ENCODE measurements around the gene PHF8. TPM values are rescaled to one million over a fixed set of nuclear protein-coding genes. Genes with fewer than 3 reads are reported as not detected.

PHF8 gene
- total and polyA plus RNA-seq, 9 of the 15 experiments (the other 6 are each of a cell fraction or from before 2014, with no cell fraction given): 2.5 to 25.7 (median 12.1) TPM

DNA sequence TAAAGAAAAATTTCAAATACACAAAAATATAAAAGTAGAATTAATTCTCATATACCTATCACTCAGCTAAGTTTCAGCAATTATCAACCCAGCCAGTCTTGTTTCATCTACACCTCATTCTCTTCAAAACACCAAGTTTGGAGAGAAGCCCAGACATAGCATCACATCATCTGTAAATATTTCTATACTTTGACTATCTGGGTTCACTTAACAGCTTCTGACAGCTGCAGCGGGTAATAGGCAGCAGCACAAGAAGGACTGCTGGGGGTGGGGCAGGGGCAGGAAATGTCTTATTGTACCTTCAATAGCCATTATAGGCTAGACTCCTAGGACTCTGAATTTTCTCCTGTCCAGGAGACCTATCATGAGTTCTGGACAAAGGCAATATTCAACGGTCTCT, 54.1 kb downstream of the PHF8 start (continued):
- TF ChIP-seq BCLAF1 (IDR thresholded peaks at IDR 0.05; ENCODE audit: borderline replicate concordance in 1 of 2, control insufficient read depth in 1 of 2, low read depth in 2 of 2, low read length in 1 of 2) (no peak), MCM7 (IDR thresholded peaks at IDR 0.05) (no peak), BRCA1 (IDR thresholded peaks at IDR 0.05) (no peak), BRCA1 (CRISPR knock-in tag; IDR thresholded peaks at IDR 0.05) (no peak)

DNA sequence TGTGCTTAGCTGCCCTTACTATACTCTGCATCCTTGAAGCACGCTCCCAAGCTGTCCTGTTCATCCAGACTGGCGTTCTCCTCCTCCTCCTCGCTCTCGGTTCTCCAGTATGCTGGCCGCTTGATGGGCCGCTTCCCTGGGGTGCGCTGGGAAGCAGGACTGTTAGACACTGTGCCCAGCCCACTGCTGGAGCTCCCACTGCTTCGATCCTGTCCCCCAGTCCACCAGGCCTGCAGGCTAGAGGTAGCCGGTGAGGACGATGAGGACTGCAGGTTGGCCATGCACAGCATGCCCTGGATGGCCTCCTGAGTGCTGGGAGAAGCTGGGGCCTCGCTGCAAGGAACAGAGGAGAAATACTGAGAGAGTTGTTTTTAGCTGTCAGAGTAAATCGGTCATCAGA, 59.4 kb downstream of the PHF8 start:
- intact Hi-C loops (cut with micrococcal nuclease): no loop called here
- H3K9me1 ChIP-seq (ENCODE audit: control insufficient read depth, insufficient read depth, low read length): no peaks in the 10 kb centered on the region
- no peak for ATAC-seq
- TF ChIP-seq MAFF (IDR thresholded peaks at IDR 0.05; ENCODE audit: low read length) (no peak), HMG20B (CRISPR knock-in tag; IDR thresholded peaks at IDR 0.05) (no peak), HIVEP1 (CRISPR knock-in tag; IDR thresholded peaks at IDR 0.05) (no peak), USF2 (CRISPR knock-in tag; IDR thresholded peaks at IDR 0.05) (no peak), TRIM24 (IDR thresholded peaks at IDR 0.05) (no peak), NR2C2 (CRISPR knock-in tag; IDR thresholded peaks at IDR 0.05) (no peak), NR2C2 (tag; IDR thresholded peaks at IDR 0.05) (no peak), CAMTA2 (CRISPR knock-in tag; conservative IDR thresholded peaks at IDR 0.05) (no peak)
- TF ChIP-seq, protein P1, sequence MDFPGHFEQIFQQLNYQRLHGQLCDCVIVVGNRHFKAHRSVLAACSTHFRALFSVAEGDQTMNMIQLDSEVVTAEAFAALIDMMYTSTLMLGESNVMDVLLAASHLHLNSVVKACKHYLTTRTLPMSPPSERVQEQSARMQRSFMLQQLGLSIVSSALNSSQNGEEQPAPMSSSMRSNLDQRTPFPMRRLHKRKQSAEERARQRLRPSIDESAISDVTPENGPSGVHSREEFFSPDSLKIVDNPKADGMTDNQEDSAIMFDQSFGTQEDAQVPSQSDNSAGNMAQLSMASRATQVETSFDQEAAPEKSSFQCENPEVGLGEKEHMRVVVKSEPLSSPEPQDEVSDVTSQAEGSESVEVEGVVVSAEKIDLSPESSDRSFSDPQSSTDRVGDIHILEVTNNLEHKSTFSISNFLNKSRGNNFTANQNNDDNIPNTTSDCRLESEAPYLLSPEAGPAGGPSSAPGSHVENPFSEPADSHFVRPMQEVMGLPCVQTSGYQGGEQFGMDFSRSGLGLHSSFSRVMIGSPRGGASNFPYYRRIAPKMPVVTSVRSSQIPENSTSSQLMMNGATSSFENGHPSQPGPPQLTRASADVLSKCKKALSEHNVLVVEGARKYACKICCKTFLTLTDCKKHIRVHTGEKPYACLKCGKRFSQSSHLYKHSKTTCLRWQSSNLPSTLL (IDR thresholded peaks at IDR 0.05): no peak
- TF ChIP-seq, protein P2, sequence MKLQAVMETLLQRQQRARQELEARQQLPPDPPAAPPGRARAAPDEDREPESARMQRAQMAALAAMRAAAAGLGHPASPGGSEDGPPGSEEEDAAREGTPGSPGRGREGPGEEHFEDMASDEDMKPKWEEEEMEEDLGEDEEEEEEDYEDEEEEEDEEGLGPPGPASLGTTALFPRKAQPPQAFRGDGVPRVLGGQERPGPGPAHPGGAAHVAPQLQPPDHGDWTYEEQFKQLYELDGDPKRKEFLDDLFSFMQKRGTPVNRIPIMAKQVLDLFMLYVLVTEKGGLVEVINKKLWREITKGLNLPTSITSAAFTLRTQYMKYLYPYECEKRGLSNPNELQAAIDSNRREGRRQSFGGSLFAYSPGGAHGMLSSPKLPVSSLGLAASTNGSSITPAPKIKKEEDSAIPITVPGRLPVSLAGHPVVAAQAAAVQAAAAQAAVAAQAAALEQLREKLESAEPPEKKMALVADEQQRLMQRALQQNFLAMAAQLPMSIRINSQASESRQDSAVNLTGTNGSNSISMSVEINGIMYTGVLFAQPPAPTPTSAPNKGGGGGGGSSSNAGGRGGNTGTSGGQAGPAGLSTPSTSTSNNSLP (IDR thresholded peaks at IDR 0.05; ENCODE audit: borderline replicate concordance, low read depth, low read length): no peak

More for the DNA sequence above, 59.4 kb downstream of the PHF8 start:
- H3K79me2 ChIP-seq (ENCODE audit: control insufficient read depth, insufficient read depth, low read length): no peaks in the 10 kb centered on the region
- H4K20me1 ChIP-seq (replicated peaks; ENCODE audit: control insufficient read depth, insufficient read depth, low read length): no peaks in the 10 kb centered on the region
- ChIA-PET POLR2A (no interaction called here), CTCF (ENCODE audit: low intra/inter-chr PET ratio) (no interaction called here)
- no peaks in the 10 kb centered on the region for H3K9me3 ChIP-seq (replicated peaks; ENCODE audit: control insufficient read depth, insufficient read depth, low read depth, low read length)
- no peaks in the 10 kb centered on the region for H3K27me3 ChIP-seq (ENCODE audit: control insufficient read depth in 2 of 2, insufficient read depth in 2 of 2, low read length in 2 of 2)
- H3K36me3 ChIP-seq (ENCODE audit: control insufficient read depth, insufficient read depth, low read length): peaks cover 15% of the 10 kb centered on the region; the same call in 1 of the 3 replicates
- no peak overlapping the region for H3K9ac ChIP-seq (ENCODE audit: insufficient read depth in 1 of 2, low read depth in 2 of 2, low read length in 2 of 2)
- no TSS peak for BruUV-seq (replicated peaks)
- H2AFZ ChIP-seq (ENCODE audit: low read depth, low read length): no peak overlapping the region
- no peak overlapping the region for H3K27ac ChIP-seq (ENCODE audit: extremely low read depth, low read depth, low read length)
- H3K4me3 ChIP-seq: no peak overlapping the region
- 83% methylated on average over 9 of the region's 12 CpGs for WGBS (ENCODE audit: insufficient coverage, low coverage, missing lambda C conversion rate)
- DNase-seq (ENCODE audit: extremely low read depth in 1 of 4, low spot score in 3 of 4) (no peak), FAIRE-seq (no peak)
- no peak overlapping the region for H3K4me2 ChIP-seq (ENCODE audit: insufficient read depth, low read length)
- no peaks in the 10 kb centered on the region for H3K4me1 ChIP-seq (replicated peaks in 1 of 2; ENCODE audit: control insufficient read depth in 2 of 2, insufficient read depth in 2 of 2, low read length in 2 of 2)
- in situ Hi-C loops (cut with MboI): no loop called here

All from K562 (cell line).